Gastroesophageal sphincter (tissue), 3 donors: ENCODE results near the gene ZDBF2.

ENCODE experiments used
- EP300 ChIP-seq: sonication (generic); formaldehyde crosslinking; IDR thresholded peaks from one replicate; pipeline ENCODE4 v1.6.1; 2017; ENCODE audit warnings: antibody characterized with exemption, mild to moderate bottlenecking
- POLR2A ChIP-seq, 2 donors: fragments of 450-650 bp; IDR thresholded peaks; one replicate each; pipeline ENCODE4 v1.6.1; 2017; ENCODE audit warnings: antibody characterized with exemption in 2 of 2, mild to moderate bottlenecking in 2 of 2, moderate library complexity in 1 of 2
- TF ChIP-seq, protein P1 (sequence below), 4 experiments: fragments of 200-600 bp in 2 of 4; fragments of 450-650 bp in 2 of 4; sonication (generic) in 1 of 4; IDR thresholded peaks; one replicate each; pipeline ENCODE4 v1.5.1; 2017 to 2019; ENCODE audit warnings: antibody characterized with exemption in 4 of 4, mild to moderate bottlenecking in 2 of 4, moderate library complexity in 2 of 4

DNA sequence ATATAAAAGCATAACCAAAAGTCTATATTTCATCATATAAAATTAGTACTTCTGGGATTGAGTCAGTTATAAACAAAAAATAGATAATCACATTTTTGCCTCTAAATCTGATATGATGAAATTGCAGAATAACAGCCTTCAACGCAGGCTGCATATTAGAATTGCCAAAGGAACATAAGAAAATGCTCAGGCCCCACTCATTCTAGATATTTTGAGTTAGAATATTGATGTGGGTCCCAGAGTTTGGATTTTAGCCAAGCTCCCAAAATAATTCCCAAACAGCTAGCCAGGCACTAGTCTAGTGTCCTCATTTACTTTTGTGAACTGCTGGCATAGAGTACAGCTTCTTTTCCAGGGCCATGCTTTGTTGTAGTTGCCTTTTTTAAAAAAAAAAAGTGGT, 63.5 kb downstream of the ZDBF2 start:
- no peak for TF ChIP-seq EP300
- TF ChIP-seq, protein P1, sequence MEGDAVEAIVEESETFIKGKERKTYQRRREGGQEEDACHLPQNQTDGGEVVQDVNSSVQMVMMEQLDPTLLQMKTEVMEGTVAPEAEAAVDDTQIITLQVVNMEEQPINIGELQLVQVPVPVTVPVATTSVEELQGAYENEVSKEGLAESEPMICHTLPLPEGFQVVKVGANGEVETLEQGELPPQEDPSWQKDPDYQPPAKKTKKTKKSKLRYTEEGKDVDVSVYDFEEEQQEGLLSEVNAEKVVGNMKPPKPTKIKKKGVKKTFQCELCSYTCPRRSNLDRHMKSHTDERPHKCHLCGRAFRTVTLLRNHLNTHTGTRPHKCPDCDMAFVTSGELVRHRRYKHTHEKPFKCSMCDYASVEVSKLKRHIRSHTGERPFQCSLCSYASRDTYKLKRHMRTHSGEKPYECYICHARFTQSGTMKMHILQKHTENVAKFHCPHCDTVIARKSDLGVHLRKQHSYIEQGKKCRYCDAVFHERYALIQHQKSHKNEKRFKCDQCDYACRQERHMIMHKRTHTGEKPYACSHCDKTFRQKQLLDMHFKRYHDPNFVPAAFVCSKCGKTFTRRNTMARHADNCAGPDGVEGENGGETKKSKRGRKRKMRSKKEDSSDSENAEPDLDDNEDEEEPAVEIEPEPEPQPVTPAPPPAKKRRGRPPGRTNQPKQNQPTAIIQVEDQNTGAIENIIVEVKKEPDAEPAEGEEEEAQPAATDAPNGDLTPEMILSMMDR (IDR thresholded peaks at IDR 0.05): no peak
- no peak for TF ChIP-seq POLR2A (IDR thresholded peaks at IDR 0.05)
